Stomach smooth muscle (tissue), 2 donors: ENCODE data around the gene FRMD4A.

Experiments
- H3K27ac ChIP-seq: one replicate; pipeline ENCODE4 v1.7.0; 2013; ENCODE audit warnings: mild to moderate bottlenecking, low read length, inconsistent platforms
- H3K27me3 ChIP-seq, 2 donors: one replicate each; pipeline ENCODE4 v1.7.0; 2013; ENCODE audit warnings: low read length in 2 of 2; ENCODE audit not compliant: insufficient read depth in 2 of 2, control insufficient read depth in 1 of 2
- H3K36me3 ChIP-seq, 2 donors: one replicate each; pipeline ENCODE4 v1.7.0; 2013; ENCODE audit warnings: low read length in 2 of 2; ENCODE audit not compliant: control insufficient read depth in 2 of 2, insufficient read depth in 2 of 2
- H3K4me1 ChIP-seq: one replicate; pipeline ENCODE4 v1.7.0; 2013; ENCODE audit warnings: low read length; ENCODE audit not compliant: control insufficient read depth, insufficient read depth
- H3K4me3 ChIP-seq, 2 donors: one replicate each; pipeline ENCODE4 v1.7.0; 2013; ENCODE audit warnings: low read length in 2 of 2
- H3K9ac ChIP-seq, 2 donors: one replicate each; pipeline ENCODE4 v1.7.0; 2013; ENCODE audit warnings: low read length in 2 of 2, mild to moderate bottlenecking in 1 of 2
- H3K9me3 ChIP-seq, 2 donors: one replicate each; pipeline ENCODE4 v1.7.0; 2013; ENCODE audit warnings: low read length in 2 of 2; ENCODE audit not compliant: control insufficient read depth in 2 of 2
- donor health status: healthy.
- donor health status: Pancreatic carcinoma.

Gene FRMD4A

DNA sequence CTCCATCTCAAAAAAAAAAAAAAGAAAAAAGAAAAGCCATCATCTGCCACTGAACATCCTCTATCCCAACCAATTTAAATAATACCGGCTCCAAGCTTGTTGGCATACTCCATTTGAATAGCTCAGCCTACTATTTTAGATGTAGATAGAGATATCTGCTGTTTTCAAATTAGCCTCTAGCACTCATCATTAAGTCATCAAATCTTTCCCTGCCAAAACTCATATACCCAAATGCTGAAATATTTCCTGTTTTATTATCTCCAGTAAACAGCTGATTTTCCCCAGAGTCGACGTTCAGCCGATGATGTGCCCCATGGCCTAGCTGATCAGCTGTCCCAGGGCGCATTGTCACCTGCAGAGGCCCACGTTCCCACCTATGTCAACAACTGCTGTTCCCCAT is 34.5 kb upstream of the FRMD4A start:
- H3K9me3 ChIP-seq, result no peaks in the 10 kb centered on the region
- no peaks in the 10 kb centered on the region for H3K36me3 ChIP-seq
- no peaks in the 10 kb centered on the region for H3K4me1 ChIP-seq
- no peak overlapping the region for H3K4me3 ChIP-seq
- no peak overlapping the region for H3K9ac ChIP-seq
- no peak overlapping the region for H3K27ac ChIP-seq
- peaks cover 0 to 6% of the 10 kb centered on the region in 2 donors for H3K27me3 ChIP-seq

DNA sequence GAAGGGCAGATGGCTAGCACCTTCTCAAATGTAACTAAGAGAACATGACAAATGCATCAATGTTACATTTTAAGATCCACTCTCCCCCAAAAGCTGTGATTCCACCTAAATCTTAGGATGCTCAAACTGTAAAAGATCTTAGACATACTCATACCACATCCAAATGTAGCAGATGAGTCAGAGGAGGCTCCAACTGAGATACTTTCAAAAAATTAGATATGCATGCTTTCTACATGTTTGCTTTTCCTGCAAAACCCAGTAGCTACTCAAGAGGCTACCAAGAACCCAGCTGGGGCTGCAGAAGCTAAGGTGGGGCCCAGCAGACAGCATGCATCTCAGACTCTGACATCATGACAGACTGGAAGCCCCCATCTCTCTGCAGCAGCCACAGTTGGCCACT is 31.4 kb upstream of the FRMD4A start:
- Histone ChIP-seq H3K4me3 (no peak overlapping the region), H3K9ac (no peak overlapping the region), H3K27me3 (peaks cover 0 to 6% of the 10 kb centered on the region in 2 donors), H3K4me1 (no peaks in the 10 kb centered on the region), H3K36me3 (no peaks in the 10 kb centered on the region), H3K27ac (no peak overlapping the region), H3K9me3 (no peaks in the 10 kb centered on the region)

DNA sequence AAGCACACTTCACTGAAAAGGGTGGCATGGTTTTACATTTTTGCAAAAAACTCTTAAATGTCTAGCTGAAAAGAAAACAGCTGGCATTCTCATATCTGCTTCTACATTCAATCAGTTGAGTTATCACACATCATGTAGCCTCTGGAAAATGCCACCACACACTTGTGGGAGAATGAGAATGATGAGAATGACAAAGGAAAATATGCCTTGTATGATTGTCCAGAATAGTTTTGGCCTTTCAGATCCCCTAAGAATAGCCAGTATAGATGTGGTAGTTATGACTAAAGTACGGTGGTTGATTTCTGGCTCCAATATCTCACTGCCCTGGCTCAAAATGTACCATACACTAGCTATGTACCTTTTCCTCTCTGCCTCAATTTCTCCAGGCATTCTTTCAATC is 30.2 kb upstream of the FRMD4A start:
- Histone ChIP-seq H3K27ac (no peak overlapping the region), H3K27me3 (peaks cover 0 to 7% of the 10 kb centered on the region in 2 donors), H3K4me1 (no peaks in the 10 kb centered on the region), H3K4me3 (no peak overlapping the region), H3K9me3 (no peaks in the 10 kb centered on the region), H3K9ac (no peak overlapping the region), H3K36me3 (no peaks in the 10 kb centered on the region)

DNA sequence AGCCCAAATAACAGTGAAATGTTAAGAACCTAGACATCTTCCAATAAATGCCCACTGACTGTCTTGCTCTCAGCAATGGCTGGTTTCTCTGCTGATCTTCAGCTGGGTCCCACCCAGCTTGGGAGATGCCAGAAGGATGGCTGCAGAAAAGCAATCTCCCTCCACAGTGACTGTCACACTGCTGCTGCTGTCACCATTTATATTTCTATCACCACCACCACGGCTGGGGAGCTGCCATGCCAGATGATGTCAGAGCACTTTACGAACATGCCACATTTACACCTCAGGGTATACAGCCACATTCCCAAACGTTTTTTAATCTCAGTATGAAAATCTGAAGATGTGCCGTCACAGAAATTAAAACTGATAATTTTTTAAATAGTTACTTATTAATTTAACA is 29.8 kb upstream of the FRMD4A start:
- Histone ChIP-seq H3K36me3 (no peaks in the 10 kb centered on the region), H3K27me3 (peaks cover 0 to 7% of the 10 kb centered on the region in 2 donors), H3K27ac (no peak overlapping the region), H3K9me3 (no peaks in the 10 kb centered on the region), H3K4me1 (no peaks in the 10 kb centered on the region), H3K9ac (no peak overlapping the region), H3K4me3 (no peak overlapping the region)

DNA sequence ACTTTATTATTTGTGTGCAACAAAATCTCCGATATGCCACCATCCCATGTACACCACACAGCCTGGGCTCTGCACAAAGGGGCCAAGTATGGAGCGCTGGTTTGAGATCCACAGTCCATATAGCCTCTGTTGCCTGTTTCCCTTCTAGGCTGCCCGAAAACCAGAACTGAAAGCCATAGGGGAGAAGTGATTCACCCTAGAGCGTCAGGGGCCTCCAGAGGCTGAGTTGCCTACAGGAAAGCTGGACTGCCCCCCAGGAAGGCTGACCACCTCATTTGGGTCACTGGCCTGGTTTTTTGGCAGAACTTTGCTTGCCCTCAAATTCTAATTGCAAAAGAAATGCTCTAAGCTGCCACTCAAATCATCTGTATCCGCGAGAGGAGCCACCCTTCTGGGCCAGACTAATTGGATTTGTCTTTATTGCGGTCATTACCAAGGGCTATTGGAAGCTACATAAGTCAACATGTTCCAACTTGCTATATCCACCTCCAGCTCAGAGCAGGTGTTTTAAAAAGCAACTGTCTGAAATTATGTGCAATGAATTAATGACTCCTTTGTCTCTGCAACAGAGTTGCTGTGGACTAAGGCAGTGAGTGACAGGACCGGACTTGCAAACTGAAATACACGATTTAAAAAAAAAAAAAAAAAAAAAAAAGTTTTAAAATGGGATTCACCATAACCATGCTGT is 28.3 kb upstream of the FRMD4A start:
- no peaks in the 10 kb centered on the region for H3K9me3 ChIP-seq
- H3K9ac ChIP-seq, result no peak overlapping the region
- H3K4me3 ChIP-seq, result no peak overlapping the region
- peaks cover 0 to 3% of the 10 kb centered on the region in 2 donors for H3K27me3 ChIP-seq
- H3K27ac ChIP-seq, result no peak overlapping the region
- no peaks in the 10 kb centered on the region for H3K36me3 ChIP-seq
- no peaks in the 10 kb centered on the region for H3K4me1 ChIP-seq

DNA sequence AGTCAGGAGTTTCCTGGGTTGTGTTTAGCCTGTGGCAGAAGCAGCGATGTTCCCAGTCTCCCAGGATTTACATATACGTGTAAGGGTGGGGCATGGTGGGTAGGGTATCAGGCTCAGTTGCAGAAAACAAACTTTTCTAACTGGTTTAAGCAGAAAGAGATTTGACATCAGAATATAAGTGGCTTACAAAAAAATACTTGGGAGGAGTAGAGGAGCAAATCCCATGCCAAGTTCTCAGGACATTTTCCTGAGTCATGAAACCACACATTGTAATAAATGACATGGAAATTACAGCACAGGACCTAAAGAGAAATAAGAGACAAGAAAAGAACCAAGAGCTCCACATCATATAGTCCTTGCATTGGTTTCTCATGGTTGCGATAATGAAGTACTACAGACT is 26.2 kb upstream of the FRMD4A start:
- Histone ChIP-seq H3K36me3 (no peaks in the 10 kb centered on the region), H3K27ac (no peak overlapping the region), H3K9me3 (no peaks in the 10 kb centered on the region), H3K9ac (no peak overlapping the region), H3K4me3 (no peak overlapping the region), H3K27me3 (peaks cover 0 to 2% of the 10 kb centered on the region in 2 donors), H3K4me1 (no peaks in the 10 kb centered on the region)

DNA sequence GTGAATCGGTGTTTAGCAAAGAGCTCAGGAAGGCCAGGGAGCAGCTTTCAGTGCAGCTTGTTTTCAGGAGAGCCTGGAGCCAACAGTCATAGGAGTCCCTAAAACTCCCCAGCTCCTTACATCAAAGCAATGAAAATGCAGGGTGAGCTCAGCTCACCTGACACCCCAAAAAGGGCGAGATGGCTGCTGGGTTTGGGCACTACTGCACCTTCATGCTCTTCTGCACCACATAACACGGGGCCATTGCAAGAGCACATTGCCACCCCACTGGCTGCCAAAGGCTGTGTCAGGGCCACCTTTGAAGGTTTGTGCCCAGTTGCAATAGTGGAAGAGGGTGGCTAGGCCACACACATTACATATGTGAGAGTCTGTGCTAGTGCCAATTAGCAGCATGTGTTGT is 25.0 kb upstream of the FRMD4A start:
- Histone ChIP-seq H3K4me3 (no peak overlapping the region), H3K9me3 (no peaks in the 10 kb centered on the region), H3K9ac (no peak overlapping the region), H3K36me3 (no peaks in the 10 kb centered on the region), H3K27ac (no peak overlapping the region), H3K4me1 (no peaks in the 10 kb centered on the region), H3K27me3 (peaks cover 0 to 2% of the 10 kb centered on the region in 2 donors)

DNA sequence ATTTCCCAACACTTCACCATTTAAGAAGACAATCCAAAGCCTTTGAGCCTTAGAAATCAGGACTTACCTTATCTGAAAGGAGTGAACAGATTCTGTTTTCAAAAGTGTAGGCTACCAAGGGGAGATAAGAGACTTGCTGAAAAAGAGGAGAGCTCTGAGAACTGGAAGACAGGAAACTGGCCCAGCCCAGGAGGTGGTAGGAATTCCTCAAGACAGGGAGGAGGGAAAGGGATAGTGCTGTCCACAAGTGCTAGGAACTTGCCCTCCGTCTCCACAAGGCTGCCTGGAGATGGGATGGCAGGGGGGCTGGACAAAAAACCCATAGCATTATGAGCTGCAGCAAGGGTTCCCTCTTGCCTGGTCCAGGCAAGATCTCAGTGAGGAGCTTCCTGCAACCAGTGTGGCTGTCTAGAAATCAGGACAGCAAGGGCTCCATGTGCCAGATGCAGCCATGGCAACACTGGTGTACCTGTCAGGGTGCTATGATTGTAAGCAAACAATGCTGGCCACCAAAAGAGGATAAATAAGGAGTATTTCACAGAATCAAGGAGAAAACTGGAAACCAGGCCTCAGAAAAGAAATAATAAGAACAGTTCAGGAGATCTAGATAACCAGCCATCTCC is 22.7 kb upstream of the FRMD4A start:
- Histone ChIP-seq H3K9me3 (no peaks in the 10 kb centered on the region), H3K4me3 (no peak overlapping the region), H3K27ac (no peak overlapping the region), H3K27me3 (peaks cover 0 to 2% of the 10 kb centered on the region in 2 donors), H3K4me1 (no peaks in the 10 kb centered on the region), H3K9ac (no peak overlapping the region), H3K36me3 (no peaks in the 10 kb centered on the region)

DNA sequence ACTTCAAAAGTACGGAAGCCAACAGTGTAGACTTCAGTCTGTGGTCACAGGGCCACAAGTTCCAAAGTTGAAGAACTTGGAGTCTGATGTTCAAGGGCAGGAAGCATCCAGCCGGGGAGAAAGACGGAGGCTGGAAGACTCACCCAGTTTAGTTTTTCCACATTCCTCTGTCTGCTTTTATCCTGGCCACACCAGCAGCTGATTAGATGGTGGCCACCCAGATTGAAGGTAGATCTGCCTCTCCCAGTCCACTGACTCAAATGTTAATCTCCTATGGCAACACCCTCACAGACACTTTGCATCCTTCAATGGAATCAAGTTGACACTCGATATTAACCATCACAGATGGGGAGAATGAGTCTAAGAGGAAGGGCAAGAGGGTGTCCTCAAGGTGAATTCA is 19.3 kb upstream of the FRMD4A start:
- Histone ChIP-seq H3K36me3 (no peaks in the 10 kb centered on the region), H3K9me3 (no peaks in the 10 kb centered on the region), H3K9ac (no peak overlapping the region), H3K4me1 (no peaks in the 10 kb centered on the region), H3K27ac (no peak overlapping the region), H3K27me3 (no peaks in the 10 kb centered on the region), H3K4me3 (no peak overlapping the region)

DNA sequence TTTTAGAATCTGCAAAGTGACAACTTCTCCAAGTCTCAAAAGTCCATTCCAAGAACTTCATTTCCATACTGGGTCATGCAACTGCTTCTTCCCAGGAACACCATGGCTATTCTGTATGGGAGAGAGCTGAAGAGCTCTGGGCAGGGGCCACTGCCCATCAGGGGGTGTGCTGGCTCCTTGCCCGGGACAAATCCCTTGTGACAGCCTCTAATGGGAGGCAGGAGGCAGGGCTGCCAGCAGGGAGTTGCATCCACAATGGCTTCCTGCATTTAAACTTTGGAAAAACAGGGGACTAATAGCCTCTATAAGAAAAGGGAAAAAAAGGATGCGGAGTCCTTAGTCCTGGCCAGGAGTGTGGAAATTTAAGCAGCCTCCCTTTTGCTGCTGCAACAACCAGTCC is 18.4 kb upstream of the FRMD4A start:
- Histone ChIP-seq H3K27me3 (no peaks in the 10 kb centered on the region), H3K9me3 (no peaks in the 10 kb centered on the region), H3K9ac (no peak overlapping the region), H3K4me1 (no peaks in the 10 kb centered on the region), H3K36me3 (no peaks in the 10 kb centered on the region), H3K4me3 (no peak overlapping the region), H3K27ac (no peak overlapping the region)

DNA sequence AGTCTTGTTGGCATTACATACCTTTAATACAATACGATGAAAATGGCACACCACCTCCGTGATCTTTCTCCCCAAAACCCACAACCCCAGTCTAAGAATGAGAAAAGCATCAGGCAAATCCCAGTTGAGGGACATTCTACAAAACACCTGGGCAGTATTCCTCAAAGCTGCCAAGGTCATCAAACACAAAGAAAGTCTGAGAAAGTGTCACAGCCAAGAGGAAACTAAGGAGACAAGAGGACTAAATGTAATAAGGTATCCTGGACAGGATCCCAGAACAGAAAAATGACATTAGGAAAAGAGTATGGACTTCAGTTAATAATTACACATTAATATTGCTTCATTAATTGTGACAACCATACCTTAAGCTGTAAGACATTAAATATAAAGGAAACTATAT is 14.5 kb upstream of the FRMD4A start:
- Histone ChIP-seq H3K4me1 (no peaks in the 10 kb centered on the region), H3K4me3 (no peak overlapping the region), H3K27me3 (no peaks in the 10 kb centered on the region), H3K9ac (no peak overlapping the region), H3K27ac (no peak overlapping the region), H3K9me3 (no peaks in the 10 kb centered on the region), H3K36me3 (no peaks in the 10 kb centered on the region)
